ENCODE results near the gene UNC79. TPM values are rescaled to one million over a fixed set of nuclear protein-coding genes. Genes with fewer than 3 reads are reported as not detected.
A peak's percentile ranks its signal among the peaks of the same experiment; 100 is the strongest.

The UNC79 gene
- total and polyA plus RNA-seq, 7 donors = 0.03 to 0.88 (median 0.44) TPM

- no peaks in the 10 kb centered on the region for H3K9me3 ChIP-seq
- TF ChIP-seq CTCF (IDR thresholded peaks at IDR 0.05) = no peak
- no peak for DNase-seq
- 83 to 90% (median 89%) methylated on average over 3 of the region's 3 CpGs for WGBS, 3 donors
- H3K36me3 ChIP-seq (ENCODE audit: insufficient read depth in 1 of 2, low read depth in 1 of 2) = no peaks in the 10 kb centered on the region
- no peak overlapping the region for H3K4me3 ChIP-seq
- H3K27me3 ChIP-seq (ENCODE audit: insufficient read depth in 3 of 3, low read length in 2 of 3) = no peaks in the 10 kb centered on the region
- no peak overlapping the region for H3K27ac ChIP-seq
- no peaks in the 10 kb centered on the region for H3K4me1 ChIP-seq
- no peak for ATAC-seq
- intact Hi-C loops (cut with DNase I) = no loop called here
Measured at GRCh38 chr14:93587330-93587729, 156.6 kb downstream of the UNC79 start.

GRCh38 chr14:93591506-93591905 lies 160.8 kb downstream of the UNC79 start:
- Histone ChIP-seq H3K4me1 (no peaks in the 10 kb centered on the region), H3K9me3 (no peaks in the 10 kb centered on the region), H3K36me3 (ENCODE audit: insufficient read depth in 1 of 2, low read depth in 1 of 2) (no peaks in the 10 kb centered on the region), H3K27ac (no peak overlapping the region), H3K4me3 (no peak overlapping the region), H3K27me3 (ENCODE audit: insufficient read depth in 3 of 3, low read length in 2 of 3) (no peaks in the 10 kb centered on the region)
- TF ChIP-seq CTCF (IDR thresholded peaks at IDR 0.05) = no peak
- intact Hi-C loops (cut with DNase I) = no loop called here
- no peak for ATAC-seq
- DNase-seq = no peak
- 74 to 77% (median 75%) methylated on average over 10 of the region's 10 CpGs for WGBS, 3 donors

GRCh38 chr14:93592786-93593185 lies 162.0 kb downstream of the UNC79 start:
- TF ChIP-seq CTCF (IDR thresholded peaks at IDR 0.05) = no peak
- ATAC-seq (no peak), DNase-seq (no peak)
- no peak overlapping the region for H3K27ac ChIP-seq
- intact Hi-C loops (cut with DNase I) = no loop called here
- WGBS, 3 donors = 26 to 35% (median 30%) methylated on average over 3 of the region's 3 CpGs
- no peaks in the 10 kb centered on the region for H3K9me3 ChIP-seq
- H3K27me3 ChIP-seq (ENCODE audit: insufficient read depth in 3 of 3, low read length in 2 of 3) = no peaks in the 10 kb centered on the region
- H3K36me3 ChIP-seq (ENCODE audit: insufficient read depth in 1 of 2, low read depth in 1 of 2) = no peaks in the 10 kb centered on the region
- no peak overlapping the region for H3K4me3 ChIP-seq
- H3K4me1 ChIP-seq = no peaks in the 10 kb centered on the region

- H3K9me3 ChIP-seq = no peaks in the 10 kb centered on the region
- no peaks in the 10 kb centered on the region for H3K27me3 ChIP-seq (ENCODE audit: insufficient read depth in 3 of 3, low read length in 2 of 3)
- H3K27ac ChIP-seq = no peak overlapping the region
- H3K4me1 ChIP-seq = no peaks in the 10 kb centered on the region
- DNase-seq (no peak), ATAC-seq (no peak)
- intact Hi-C loops (cut with DNase I) = no loop called here
- TF ChIP-seq CTCF (IDR thresholded peaks at IDR 0.05) = no peak
- H3K36me3 ChIP-seq (ENCODE audit: insufficient read depth in 1 of 2, low read depth in 1 of 2) = no peaks in the 10 kb centered on the region
- no peak overlapping the region for H3K4me3 ChIP-seq
Measured at GRCh38 chr14:93606091-93606490, 175.4 kb downstream of the UNC79 start.

GRCh38 chr14:93619176-93619793 lies 188.5 kb downstream of the UNC79 start:
- Histone ChIP-seq H3K27ac (no peak overlapping the region), H3K4me1 (no peaks in the 10 kb centered on the region), H3K27me3 (ENCODE audit: insufficient read depth in 3 of 3, low read length in 2 of 3) (no peaks in the 10 kb centered on the region), H3K4me3 (no peak overlapping the region), H3K9me3 (no peaks in the 10 kb centered on the region), H3K36me3 (ENCODE audit: insufficient read depth in 1 of 2, low read depth in 1 of 2) (no peaks in the 10 kb centered on the region)
- intact Hi-C loops (cut with DNase I) = loop anchor here in 1 of 2 donors (10.0 kb wide), 1 partner anchor 414 kb away; the partner anchor contains the start of genes GON7 and UBR7
- WGBS, 3 donors = 44 to 54% (median 47%) methylated on average over 7 of the region's 7 CpGs
- ATAC-seq (no peak), DNase-seq (no peak)
- TF ChIP-seq CTCF (IDR thresholded peaks at IDR 0.05) = peak; percentile 42
